HG03159 (cell line): ENCODE data around the gene MAP3K7CL.

Experiments
- ATAC-seq: cut with Tn5 transposase; IDR thresholded peaks from one replicate; pipeline ENCODE4 v1.9.1; 2021; ENCODE audit warnings: mild to moderate bottlenecking, moderate library complexity; ENCODE audit not compliant: unreplicated experiment

MAP3K7CL gene, protein sequence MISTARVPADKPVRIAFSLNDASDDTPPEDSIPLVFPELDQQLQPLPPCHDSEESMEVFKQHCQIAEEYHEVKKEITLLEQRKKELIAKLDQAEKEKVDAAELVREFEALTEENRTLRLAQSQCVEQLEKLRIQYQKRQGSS

DNA sequence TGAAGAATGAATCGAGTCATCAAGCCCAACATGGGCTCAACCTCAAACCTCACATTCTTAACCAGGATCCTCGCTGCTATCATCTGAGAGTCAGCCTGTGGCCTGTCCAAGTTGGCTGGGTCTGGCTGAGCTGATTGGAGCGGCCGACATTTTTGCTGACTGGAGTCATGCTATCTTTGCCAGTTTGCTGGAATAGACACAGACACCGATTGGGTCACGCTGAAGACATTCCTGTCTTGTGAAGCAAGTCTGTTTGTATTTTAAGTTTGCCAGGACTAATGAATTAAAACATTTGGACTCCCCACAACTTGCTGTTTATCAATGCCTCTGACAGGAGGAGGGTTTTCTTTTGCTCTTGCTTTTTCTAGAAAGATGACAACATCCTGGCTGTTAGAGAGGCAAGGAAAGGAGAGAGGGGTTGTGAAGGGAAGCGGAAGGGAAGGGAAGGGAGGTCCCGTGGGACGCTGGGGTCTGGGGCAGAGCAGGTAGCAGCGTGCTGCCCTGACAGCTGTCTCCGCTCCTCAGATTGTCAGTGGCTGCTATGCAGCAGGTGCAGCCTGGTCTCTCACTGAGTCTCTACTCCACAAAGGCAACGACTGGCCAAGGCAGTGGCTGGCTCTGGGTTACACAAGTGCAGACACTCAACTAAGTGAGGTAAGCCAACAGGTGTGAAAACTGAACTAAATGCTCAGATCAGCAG lies at the start of gene MAP3K7CL:
Gene MAP3K7CL (plus strand): TSS at position 375 of the 700 bp plus-strand sequence. CDS start 2,701 bp downstream, outside the sequence.
- no peak for ATAC-seq

DNA sequence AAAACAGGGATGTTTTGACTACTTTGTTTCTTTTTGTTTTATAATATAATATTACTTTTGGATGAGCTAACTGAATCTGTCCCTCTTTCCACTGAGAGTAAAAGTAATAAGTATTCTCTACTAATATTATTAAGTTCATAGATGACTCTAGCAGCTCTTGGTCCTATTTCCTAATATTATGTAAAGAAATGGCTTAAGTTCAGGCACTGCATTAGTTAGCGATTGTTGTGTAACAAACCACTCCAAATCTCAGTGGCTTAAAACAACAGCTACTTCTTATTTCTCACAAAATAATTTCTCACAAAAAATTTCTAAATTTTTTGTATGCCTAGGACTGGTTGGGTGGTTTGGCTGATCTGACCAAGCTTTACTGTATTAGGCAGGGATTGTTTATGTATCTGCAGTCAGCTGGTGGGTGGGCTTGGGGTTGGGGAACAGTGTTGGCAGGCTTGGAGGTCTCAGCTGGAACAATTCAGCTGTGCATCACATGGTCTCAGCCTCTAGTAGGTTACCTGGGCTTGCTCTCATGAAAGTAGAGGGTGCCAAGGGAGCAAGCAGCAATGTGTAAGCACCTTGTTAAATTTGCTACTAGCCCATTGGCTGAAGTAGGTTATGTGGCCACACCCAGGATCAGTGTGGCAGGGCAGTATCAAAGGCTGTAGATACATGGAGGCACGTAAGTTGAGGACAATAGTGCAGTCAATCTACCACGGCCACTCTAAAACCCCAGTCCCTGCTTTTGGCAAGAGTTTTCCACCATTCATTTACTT lies 48.2 kb upstream of the MAP3K7CL start:
- ATAC-seq = no peak

DNA sequence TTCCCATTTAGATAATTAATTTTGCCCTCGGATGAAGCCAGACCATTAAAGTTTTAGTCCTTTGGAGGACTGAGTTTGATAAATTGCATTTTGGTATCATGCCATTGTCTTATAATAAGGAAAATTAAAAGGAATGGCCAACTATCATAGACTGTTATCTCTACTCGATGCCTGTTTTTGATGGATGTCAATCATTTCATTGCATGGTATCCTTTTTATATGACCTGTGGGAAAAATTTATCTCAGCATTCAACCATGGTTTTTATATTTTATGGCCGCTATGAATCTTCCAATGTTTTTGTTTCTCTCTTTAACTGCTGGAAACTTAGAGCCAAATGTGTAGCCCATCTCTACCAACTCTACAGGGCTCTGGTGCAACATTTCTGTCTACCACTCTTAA lies 47.1 kb upstream of the MAP3K7CL start:
- ATAC-seq = no peak

DNA sequence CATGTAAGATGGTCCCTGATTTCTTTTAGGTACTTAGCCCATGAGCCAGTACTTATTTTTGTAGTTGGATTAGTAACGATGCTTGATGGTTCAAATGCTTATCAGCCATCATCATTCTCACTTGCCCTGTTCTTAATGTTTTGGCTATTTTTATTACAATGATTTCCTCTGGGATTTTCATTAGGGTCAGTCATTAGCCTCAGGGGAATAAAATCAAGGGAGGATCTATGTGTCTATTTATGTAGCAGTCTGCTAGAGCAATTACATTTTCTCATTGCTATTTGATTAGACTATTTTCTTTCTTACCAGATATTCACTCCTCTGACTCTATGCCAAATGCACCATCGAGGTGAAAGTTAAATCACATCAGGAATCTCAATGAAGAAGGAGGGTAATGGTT lies 46.1 kb upstream of the MAP3K7CL start:
- no peak for ATAC-seq

DNA sequence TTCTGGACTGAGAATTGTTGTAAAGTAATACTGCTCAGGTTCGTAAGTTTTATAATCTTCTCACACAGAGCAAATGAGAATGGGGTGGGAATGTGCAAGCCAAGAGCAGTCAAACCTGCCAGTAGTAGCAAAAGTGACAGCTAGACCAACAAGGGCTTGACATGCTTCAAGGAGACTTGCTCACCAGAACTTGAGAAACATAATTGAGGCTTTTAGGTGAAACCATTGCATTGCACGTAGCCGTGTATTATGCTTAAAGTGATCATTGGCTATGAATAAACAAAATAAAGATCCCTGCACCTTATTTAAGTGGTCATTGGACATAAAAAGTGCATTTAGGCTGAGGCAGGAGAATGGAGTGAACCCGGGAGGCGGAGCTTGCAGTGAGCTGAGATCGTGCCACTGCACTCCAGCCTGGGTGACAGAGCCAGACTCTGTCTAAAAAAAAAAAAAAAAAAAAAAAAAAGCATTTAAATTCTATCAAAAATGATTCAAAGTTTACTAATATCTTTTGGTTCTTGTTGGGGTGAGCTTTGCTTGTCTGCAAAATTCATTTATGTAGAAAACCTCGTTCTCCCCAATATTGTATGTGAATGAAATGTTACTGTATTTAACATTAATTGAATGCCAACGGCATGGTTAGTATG lies 45.2 kb upstream of the MAP3K7CL start:
- no peak for ATAC-seq

DNA sequence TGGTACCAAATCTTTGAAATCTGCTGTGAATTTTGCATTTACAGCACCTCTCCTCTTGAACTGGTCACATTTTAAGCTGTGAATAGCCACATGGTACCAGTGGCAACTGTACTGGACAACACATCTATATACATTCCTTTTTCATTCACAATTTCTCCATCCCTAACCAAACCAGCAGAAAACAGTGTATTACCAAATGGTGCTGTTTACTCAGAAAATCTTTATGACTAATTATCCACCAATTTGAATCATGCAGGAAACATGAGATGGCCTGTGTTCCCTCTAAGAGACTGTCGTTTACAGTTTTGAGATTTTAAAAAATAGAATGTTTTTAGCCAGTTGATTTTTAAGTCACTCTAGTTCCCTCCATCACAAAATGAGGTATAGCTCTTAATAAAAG lies 39.4 kb upstream of the MAP3K7CL start:
- ATAC-seq = no peak

DNA sequence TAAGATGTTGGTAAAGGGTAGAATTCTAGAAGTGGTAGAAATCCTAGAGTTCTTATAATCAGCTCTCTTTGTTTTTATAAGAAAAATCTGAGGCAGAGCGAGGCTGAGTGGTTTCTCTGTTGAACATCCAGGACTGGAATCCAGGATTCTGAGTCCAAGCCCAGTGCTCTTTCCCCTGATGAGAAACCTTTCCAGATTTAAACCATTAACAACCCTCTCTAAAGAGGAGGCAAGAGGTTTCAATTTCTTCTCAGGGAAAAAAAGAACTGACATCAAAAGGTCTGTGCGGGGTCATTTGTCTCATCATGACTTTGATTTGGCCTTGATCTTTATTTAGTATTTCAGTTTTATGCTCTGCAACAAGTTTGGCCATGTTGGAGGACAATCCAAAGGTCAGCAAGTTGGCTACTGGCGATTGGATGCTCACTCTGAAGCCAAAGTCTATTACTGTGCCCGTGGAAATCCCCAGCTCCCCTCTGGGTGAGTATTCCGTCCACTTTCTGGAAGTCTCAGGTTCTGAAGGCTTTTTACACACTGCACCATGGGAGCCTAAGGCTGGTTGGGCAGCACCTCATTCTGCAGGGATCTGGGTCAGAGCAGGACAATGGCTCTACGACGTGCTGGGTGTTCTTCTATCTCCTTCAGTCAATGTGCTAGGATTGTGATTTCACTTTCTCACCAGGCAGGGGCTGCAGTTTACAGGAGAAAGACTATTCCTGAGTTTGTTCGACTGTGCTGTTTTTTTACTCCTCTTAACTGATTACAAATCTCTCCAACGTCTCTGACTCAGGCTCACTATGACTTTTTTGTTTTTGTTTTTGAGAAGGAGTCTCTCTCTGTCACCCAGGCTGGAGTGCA lies 38.1 kb upstream of the MAP3K7CL start:
- no peak for ATAC-seq

DNA sequence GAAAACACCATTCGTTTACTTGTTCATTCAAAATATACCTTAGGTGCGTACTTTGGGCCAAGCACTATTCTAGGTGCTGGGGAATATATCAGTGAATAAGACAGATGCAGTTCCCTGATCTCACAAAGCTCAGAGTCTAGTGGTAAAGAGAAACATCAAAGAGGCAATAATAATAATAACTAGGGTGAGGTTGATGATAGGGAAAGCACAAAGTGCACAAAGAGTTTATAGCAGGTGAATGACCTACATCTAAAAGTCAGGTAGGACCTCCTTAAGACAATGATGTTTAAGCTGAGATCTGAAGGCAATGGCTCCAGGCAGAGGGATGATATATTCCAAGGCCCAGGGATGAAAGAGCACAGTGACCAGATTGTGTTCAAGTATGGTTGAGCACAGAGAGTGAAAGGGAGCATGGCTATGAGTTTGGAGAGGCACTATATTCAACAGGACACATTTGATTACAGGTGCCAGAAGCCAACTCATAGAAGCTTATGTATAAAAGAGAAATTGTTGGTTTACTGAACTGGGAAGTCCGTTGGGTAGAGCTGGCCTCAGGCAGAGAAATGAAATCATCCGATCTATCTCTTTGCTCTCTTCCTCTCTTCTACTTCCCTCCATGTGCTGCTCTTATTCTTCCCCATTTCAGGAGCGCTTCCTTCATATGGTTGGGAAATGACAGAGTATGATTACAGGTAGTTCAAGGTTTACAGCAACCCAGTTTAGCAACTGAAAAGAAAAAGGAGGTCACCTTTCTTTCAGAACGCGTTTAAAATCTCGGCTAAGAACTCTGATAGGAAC lies 34.0 kb upstream of the MAP3K7CL start:
- no peak for ATAC-seq

DNA sequence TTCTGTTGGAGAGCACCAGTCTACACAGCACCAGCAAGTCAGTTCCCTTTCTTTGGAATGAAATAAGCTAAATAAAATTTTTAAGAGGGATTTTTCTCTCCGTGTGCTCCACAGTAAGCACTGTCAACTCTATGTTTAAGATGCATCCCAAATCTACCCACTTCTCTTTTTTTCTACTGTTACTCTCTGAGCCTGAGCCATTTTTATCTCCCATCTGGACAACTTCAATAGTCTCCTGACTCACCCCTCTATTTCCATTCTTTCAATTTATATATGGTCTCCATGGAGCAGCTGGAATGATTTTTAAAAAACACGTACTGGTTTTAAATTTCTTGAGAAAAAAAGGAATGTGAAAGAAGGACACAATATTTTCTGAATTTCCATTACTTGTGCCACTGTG lies 32.3 kb upstream of the MAP3K7CL start:
- no peak for ATAC-seq

DNA sequence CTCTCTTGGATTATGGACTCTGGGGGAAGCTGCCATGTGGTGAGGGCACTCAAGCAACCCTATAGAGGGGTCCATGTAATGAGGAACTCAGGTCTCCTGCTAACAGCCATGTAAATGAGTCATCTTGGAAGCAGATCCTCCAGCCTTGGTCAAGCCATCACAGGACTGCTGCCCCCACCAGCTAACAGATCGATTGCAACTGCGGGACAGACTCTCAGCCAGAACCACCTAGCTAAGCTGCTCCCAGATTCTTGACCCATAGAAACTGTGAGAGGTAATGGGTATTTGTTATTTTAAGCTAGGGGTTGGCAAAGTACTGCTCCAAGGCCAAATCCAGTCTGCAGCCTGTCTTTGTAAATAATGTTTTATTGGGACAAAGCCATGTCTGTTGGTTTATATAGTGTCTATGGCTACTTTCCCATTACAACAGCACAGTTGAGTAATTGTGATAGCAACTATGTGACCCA lies 27.6 kb upstream of the MAP3K7CL start:
- ATAC-seq = no peak

DNA sequence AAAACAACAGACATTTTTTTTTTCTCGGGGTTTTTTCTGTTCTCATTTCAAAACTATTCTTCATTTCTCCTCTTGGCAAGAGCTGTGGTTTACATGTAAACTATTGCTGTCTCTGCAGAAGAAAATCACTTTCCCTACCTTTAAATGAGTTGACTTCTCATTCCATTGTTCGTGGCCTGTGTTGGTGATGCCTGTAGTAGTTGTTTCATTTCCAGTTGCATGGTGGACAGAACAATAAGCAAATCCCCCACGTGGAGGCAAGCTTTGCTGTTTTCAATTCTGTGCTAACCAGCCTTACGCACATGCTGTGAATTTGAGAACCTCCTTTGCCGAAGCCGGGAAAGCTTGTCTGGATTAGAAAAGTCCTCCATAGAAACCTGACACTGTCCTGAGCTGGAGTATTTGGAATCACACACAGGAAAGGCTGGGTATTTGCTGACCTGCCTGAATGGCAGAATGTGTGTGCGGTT lies 26.2 kb upstream of the MAP3K7CL start:
- ATAC-seq = peak; percentile 58

DNA sequence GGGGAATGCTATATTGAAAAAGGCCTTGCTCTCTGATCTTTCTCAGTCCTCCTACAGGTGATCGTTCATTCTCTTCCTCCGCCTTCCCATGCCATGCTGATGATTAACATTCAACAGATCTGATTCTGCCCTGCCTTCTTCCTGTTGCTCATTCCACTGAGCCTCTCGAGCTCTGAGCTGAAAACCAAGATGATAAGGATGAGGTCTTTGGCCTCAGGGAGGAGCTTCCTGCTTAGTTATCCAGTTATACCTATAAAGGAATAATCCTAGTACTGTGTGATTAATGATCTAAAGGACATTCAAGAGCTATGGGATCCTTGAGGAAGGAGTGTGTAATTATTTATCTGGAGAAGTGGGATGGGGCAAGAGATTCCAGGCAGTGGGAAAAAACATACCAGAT lies 25.2 kb upstream of the MAP3K7CL start:
- ATAC-seq = no peak

DNA sequence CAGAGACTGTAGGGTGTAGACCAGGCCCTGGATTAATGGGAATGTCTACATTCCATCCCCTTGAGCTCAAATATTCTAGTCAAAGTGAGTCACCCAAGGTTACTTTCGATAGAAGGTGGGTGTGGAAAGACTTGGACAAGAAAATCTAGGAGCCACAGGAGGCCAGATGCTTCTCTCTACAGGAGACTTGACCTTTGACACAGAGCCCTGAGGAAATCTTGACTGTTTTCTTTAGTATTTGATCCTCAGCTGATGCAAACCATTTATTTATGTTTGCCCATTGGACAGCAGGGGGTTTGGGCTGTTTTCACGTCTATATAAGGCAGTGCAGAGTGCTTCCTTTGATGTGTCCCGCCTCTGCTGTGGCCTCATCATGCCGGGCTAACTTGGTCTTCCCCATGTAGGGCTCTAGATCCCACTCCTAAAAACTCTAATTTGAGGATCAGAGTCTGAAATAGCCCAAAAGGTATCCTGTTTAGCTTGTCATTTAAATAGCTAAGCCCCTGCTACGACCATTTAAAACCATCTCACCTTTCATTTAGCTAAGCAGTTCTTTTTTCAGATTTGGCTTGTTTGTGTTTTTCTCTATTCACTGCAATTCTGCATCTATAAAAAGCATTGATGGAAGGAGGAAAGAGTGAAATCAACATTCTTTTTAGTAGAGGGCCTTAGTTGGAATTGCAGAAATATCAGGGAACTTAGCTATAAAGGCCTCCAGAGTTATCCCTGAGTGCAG lies 15.5 kb upstream of the MAP3K7CL start:
- ATAC-seq = no peak

DNA sequence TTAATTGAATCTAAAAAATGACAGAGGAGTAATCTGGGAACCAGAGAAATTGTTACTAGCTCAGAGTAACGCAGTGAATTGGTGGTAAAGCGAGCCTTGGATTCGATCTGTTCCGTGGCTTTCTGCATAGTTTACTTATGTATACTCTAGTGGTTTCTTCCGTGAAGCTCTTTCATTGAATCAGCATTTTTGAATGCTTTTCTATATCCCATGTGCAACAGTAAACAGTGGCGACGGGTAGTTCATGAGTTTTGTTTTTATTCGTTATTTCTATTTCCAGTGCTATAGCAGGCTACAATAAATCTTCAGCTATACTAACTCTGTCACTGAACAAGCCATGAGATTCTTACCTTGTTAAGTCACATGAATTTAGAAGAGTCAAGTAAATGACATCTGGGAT lies 14.5 kb upstream of the MAP3K7CL start:
- ATAC-seq = no peak

DNA sequence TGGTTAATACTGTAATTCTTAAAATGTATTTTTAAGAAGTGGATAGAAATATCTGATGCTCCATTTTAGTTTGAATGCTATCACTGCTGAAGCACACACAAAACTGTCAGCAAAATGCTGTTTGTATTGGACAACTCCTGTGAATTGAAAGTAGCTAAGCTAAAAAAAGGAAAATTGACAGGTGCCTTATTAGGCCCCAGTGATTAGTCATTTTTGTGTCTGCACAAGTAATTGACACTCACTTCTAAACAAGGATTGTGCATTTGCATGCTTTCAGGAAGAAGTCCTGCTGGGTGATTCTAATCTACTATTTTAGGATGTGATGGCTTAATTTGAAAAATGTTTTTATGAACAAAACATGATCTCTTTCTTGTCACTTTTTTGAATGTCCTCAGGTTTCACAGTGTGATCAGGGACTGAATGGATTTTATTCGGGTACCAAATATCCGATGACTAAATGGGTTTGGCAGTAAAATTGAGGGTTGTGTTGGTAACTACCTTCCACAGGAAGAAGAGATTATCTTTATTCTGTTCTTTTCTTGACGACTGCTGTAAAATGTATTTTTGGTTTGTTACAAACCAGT lies 13.0 kb upstream of the MAP3K7CL start:
- ATAC-seq = no peak

DNA sequence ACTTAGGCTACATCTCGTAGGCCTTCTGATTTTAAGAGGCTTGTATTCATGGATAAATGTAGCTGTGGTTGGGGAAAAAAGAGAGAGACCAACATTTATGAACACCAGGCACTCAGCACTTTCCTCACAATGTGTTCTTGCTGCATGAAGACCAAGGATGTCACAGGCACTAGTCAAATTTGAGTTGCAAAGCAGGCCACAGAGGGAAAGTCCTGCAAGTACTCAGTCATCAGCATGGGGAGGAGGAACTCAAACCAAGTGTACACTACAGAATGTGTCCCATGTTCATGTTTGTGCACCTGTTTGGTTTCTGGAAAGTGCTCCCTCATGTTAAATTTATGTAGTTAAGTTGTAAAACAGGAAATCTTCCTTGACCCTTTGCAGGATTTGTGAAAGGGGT lies 8.7 kb upstream of the MAP3K7CL start:
- ATAC-seq = peak; percentile 61

DNA sequence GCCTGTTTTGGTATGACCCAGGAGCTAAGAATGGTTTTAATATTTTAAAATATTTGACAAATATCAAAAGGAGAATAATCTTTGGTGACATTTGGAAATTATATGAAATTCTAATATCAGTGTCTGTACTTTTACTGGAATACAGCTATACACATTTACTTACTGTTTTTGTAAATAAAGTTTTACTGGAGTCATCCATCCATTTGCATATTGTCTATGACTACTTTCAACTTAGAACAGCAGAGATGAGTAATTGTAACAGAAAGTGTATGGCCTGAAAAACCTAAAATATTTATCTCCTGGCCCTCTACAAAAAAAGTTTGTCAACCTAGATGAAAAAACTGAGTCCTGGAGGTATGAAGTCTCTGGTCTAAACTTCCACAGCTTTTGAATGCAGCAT lies 5.8 kb upstream of the MAP3K7CL start:
- ATAC-seq = no peak

DNA sequence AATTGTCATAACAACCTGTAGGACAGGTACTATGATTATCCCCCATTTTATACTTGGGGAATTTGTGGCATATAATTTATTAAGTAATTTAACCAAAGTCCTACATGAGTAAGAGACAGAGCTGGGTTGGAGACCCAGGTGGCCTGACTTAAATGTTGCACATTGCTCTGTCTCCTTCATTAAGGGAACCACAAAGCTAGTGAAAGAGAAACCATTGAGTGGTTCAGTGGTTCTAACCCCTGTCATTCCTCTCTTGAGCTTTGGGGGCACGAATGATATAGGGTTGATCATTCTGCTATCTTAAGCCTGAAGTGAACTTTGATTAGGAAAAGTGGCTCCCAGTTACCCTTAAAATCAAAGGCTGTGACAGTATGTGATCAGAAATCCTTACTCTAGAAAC lies 5.3 kb upstream of the MAP3K7CL start:
- ATAC-seq = peak; percentile 87

DNA sequence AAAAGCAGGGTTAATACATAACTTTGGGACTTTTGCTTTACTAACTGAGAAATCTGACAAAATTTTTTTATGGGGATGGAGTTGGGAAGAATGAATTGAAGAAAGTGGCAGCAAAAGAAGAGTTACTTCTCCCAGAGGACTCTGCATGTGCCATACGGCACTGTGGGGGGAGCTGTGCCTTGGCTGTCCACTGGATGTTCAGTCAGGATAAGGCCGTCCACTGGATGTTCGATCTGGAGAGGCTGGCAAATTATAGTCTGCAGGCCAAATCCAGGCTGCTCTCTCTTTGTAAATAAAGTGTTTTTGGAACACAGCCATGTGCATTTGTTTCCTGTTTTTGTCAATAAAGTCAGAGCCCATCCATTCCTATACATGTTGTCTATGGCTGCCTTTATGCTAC lies 4.5 kb upstream of the MAP3K7CL start:
- ATAC-seq = no peak
